A549 (cell line): Measurements from ENCODE around the gene ACTR2.

Experiments
- CHD2 ChIP-seq: fragments of 150-350 bp; IDR thresholded peaks from 2 replicates; pipeline ENCODE4 v1.6.1; 2014; ENCODE audit warnings: low read length; ENCODE audit not compliant: partially characterized antibody
- GATA3 ChIP-seq: IDR thresholded peaks from 2 replicates; pipeline ENCODE4 v1.6.1; 2012; ENCODE audit warnings: borderline replicate concordance
- MYC ChIP-seq: IDR thresholded peaks from 2 replicates; pipeline ENCODE4 v1.6.1; 2012; ENCODE audit warnings: mild to moderate bottlenecking, inconsistent platforms, low read length, improper control_type of control experiment, borderline replicate concordance
- POLR2A ChIP-seq: IDR thresholded peaks from 2 replicates; pipeline ENCODE4 v1.6.1; 2012; ENCODE audit warnings: mild to moderate bottlenecking, low read length
- POLR2AphosphoS2 ChIP-seq: conservative IDR thresholded peaks from 2 replicates; pipeline ENCODE4 v1.6.1; 2012; ENCODE audit warnings: low read length, improper control_type of control experiment, inconsistent platforms
- RCOR1 ChIP-seq: fragments of 150-350 bp; IDR thresholded peaks from 2 replicates; pipeline ENCODE4 v1.6.1; 2014; ENCODE audit warnings: antibody characterized with exemption, low read length, low read depth
- TF ChIP-seq, protein P1 (sequence below): IDR thresholded peaks from 2 replicates; pipeline ENCODE4 v1.6.1; 2012
- TF ChIP-seq, protein P2 (sequence below): fragments of >200 bp; sonication (Bioruptor Twin); formaldehyde crosslinking; IDR thresholded peaks from 3 replicates; pipeline ENCODE4 v1.5.1; 2016
- TF ChIP-seq, protein P3 (sequence below): fragments of >200 bp; sonication (Bioruptor Twin); formaldehyde crosslinking; IDR thresholded peaks from 3 replicates; pipeline ENCODE4 v1.6.1; 2016

DNA sequence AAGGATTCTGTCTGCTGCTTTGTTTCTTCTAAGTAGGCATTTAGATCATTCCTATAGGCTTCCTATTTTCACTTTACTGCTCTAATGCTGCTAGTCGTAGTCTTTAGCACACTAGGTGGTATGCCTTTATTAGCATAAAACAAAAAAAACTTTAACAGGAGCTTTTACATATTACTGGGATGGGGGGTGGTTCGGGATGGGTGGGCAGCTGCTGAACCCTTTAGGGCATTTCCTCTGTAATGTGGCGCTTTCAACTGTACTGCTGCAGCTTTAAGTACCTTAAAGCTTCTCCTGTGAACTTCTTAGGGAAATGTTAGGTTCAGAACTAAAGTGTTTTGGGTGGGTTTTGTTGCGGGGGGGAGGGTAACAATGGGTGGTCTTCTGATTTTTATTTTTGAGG is 41.3 kb downstream of the ACTR2 start:
- TF ChIP-seq MYC (no peak), CHD2 (no peak), POLR2AphosphoS2 (no peak), RCOR1 (no peak), GATA3 (no peak), POLR2A (no peak)
- TF ChIP-seq, protein P1, sequence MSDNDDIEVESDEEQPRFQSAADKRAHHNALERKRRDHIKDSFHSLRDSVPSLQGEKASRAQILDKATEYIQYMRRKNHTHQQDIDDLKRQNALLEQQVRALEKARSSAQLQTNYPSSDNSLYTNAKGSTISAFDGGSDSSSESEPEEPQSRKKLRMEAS = no peak
- TF ChIP-seq, protein P2, sequence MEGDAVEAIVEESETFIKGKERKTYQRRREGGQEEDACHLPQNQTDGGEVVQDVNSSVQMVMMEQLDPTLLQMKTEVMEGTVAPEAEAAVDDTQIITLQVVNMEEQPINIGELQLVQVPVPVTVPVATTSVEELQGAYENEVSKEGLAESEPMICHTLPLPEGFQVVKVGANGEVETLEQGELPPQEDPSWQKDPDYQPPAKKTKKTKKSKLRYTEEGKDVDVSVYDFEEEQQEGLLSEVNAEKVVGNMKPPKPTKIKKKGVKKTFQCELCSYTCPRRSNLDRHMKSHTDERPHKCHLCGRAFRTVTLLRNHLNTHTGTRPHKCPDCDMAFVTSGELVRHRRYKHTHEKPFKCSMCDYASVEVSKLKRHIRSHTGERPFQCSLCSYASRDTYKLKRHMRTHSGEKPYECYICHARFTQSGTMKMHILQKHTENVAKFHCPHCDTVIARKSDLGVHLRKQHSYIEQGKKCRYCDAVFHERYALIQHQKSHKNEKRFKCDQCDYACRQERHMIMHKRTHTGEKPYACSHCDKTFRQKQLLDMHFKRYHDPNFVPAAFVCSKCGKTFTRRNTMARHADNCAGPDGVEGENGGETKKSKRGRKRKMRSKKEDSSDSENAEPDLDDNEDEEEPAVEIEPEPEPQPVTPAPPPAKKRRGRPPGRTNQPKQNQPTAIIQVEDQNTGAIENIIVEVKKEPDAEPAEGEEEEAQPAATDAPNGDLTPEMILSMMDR = no peak
- TF ChIP-seq, protein P3, sequence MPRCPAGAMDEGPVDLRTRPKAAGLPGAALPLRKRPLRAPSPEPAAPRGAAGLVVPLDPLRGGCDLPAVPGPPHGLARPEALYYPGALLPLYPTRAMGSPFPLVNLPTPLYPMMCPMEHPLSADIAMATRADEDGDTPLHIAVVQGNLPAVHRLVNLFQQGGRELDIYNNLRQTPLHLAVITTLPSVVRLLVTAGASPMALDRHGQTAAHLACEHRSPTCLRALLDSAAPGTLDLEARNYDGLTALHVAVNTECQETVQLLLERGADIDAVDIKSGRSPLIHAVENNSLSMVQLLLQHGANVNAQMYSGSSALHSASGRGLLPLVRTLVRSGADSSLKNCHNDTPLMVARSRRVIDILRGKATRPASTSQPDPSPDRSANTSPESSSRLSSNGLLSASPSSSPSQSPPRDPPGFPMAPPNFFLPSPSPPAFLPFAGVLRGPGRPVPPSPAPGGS = no peak
